Measurements from ENCODE around the gene TNIP2.

DNA sequence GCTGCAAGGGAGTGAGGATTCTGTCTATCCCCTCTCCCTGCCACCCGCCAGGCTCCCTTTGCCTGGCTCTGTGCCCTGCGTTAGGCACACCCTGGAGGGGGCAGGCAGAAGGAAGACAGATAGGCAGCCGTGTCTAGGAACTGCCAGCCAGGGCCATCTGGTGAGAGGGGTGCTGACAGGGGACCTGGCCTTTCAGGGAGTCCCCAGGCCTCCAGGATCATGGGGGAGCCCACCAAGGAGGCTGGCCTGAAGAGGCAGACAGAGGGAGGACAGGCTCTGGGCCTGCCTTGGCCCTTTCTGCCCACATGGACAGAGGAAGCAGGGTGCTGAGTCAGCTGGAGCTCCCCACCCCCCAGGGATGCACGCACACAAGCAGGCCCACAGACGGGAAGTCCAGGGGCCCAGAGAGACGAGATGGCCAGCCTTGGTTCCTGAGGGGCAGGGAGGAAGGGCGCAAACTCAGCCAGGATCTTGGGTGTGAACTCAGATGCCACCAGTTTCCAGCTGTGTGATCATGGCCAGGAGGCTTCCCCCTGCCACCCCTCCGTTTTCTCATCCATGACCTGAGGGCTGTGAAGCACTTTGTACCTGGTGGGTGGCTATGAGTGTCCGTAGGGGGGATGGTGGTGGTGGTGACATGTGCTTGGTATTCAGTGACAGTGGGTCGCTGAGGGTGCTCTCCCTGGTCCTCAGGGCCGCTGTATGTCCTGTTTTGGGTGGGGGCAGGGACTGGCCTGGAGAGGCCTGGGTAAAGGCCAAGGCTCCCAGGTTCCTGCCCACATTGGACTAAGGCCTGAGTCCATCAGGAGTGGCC, 38.6 kb upstream of the TNIP2 start:
- TF ChIP-seq, protein P1, sequence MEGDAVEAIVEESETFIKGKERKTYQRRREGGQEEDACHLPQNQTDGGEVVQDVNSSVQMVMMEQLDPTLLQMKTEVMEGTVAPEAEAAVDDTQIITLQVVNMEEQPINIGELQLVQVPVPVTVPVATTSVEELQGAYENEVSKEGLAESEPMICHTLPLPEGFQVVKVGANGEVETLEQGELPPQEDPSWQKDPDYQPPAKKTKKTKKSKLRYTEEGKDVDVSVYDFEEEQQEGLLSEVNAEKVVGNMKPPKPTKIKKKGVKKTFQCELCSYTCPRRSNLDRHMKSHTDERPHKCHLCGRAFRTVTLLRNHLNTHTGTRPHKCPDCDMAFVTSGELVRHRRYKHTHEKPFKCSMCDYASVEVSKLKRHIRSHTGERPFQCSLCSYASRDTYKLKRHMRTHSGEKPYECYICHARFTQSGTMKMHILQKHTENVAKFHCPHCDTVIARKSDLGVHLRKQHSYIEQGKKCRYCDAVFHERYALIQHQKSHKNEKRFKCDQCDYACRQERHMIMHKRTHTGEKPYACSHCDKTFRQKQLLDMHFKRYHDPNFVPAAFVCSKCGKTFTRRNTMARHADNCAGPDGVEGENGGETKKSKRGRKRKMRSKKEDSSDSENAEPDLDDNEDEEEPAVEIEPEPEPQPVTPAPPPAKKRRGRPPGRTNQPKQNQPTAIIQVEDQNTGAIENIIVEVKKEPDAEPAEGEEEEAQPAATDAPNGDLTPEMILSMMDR (IDR thresholded peaks at IDR 0.05; ENCODE audit: insufficient read depth, low read length, poor library complexity, severe bottlenecking): no peak
- TF ChIP-seq EZH2phosphoT487 (conservative IDR thresholded peaks at IDR 0.05; ENCODE audit: low read length): no peak
